NT2/D1 (cell line): ENCODE data around the gene MBOAT2.

ENCODE experiments used
- SUZ12 ChIP-seq: IDR thresholded peaks from 2 replicates; pipeline ENCODE4 v1.6.1; 2011; ENCODE audit not compliant: insufficient read length, insufficient read depth; ENCODE audit errors: extremely low read depth
- YY1 ChIP-seq: IDR thresholded peaks from 2 replicates; pipeline ENCODE4 v1.6.1; 2011; ENCODE audit not compliant: insufficient read length, insufficient read depth

GRCh38 chr2:8998418-8999101, 4.9 kb downstream of the MBOAT2 start:
- TF ChIP-seq YY1 (no peak), SUZ12 (no peak)
